CD4-positive, CD25-positive, alpha-beta regulatory T cell (primary cell): Measurements from ENCODE around the gene TMEM100. TPM values are rescaled to one million over a fixed set of nuclear protein-coding genes. Genes with fewer than 3 reads are reported as not detected.

Experiments
- ATAC-seq, 2 donors: fragments of 150-1000 bp; cut with Tn5 transposase; one replicate each; pipeline ENCODE4 v1.10.0; 2021; ENCODE audit warnings: low read depth in 2 of 2, moderate number of reproducible peaks in 2 of 2, moderate library complexity in 1 of 2
- DNase-seq, 3 donors: peaks; one replicate each; pipeline versions ENCODE4 v3.0.0 to v3.0.0-alpha.2; 2012 to 2022; ENCODE audit warnings: mixed read lengths in 1 of 3
- H3K27ac ChIP-seq: one replicate; pipeline ENCODE4 v1.7.0; 2013; ENCODE audit warnings: mild to moderate bottlenecking, low read length; ENCODE audit not compliant: insufficient read depth, poor library complexity, severe bottlenecking
- H3K27me3 ChIP-seq: one replicate; pipeline ENCODE4 v1.7.0; 2013; ENCODE audit warnings: low read length; ENCODE audit not compliant: control insufficient read depth, insufficient read depth
- H3K36me3 ChIP-seq: one replicate; pipeline ENCODE4 v1.7.0; 2013; ENCODE audit warnings: mild to moderate bottlenecking, low read length, moderate library complexity; ENCODE audit not compliant: control insufficient read depth, insufficient read depth
- H3K4me1 ChIP-seq: 2 replicates; pipeline ENCODE4 v1.7.0; 2013; ENCODE audit warnings: mild to moderate bottlenecking, low read length; ENCODE audit not compliant: insufficient read depth, control insufficient read depth, poor library complexity, severe bottlenecking
- H3K4me3 ChIP-seq: one replicate; pipeline ENCODE4 v1.7.0; 2013; ENCODE audit warnings: low read depth, mild to moderate bottlenecking, low read length, moderate library complexity
- H3K9me3 ChIP-seq, 2 experiments: 1 replicate in 1 of 2; 2 replicates in 1 of 2; pipeline ENCODE4 v1.7.0; 2013; ENCODE audit warnings: low read length in 2 of 2, mild to moderate bottlenecking in 1 of 2, moderate library complexity in 1 of 2; ENCODE audit not compliant: control insufficient read depth in 2 of 2
- H3K27ac Mint-ChIP-seq, 3 donors: one replicate each; pipeline ENCODE4 v1.8.0; 2020 to 2022; ENCODE audit warnings: mild to moderate bottlenecking in 3 of 3, mixed read lengths in 3 of 3, moderate library complexity in 2 of 3
- H3K27me3 Mint-ChIP-seq: one replicate; pipeline ENCODE4 v1.8.0; 2022; ENCODE audit warnings: mild to moderate bottlenecking, mixed read lengths
- H3K36me3 Mint-ChIP-seq: one replicate; pipeline ENCODE4 v1.8.0; 2020; ENCODE audit warnings: mixed read lengths
- H3K4me1 Mint-ChIP-seq, 4 donors: one replicate each; pipeline ENCODE4 v1.8.0; 2020 to 2022; ENCODE audit warnings: mixed read lengths in 4 of 4, mild to moderate bottlenecking in 1 of 4
- H3K4me3 Mint-ChIP-seq, 4 donors: one replicate each; pipeline ENCODE4 v1.8.0; 2020 to 2022; ENCODE audit warnings: mild to moderate bottlenecking in 4 of 4, mixed read lengths in 4 of 4, moderate library complexity in 3 of 4
- H3K9me3 Mint-ChIP-seq, 7 donors: one replicate each; pipeline ENCODE4 v1.8.0; 2020 to 2022; ENCODE audit warnings: mixed read lengths in 7 of 7, mild to moderate bottlenecking in 3 of 7, moderate library complexity in 2 of 7
- polyA plus RNA-seq, 4 donors: library from polyadenylated mRNA; unstranded; fragments of 300-500 nt; fragmentation: Illumina TruSeq; gene quantifications; one replicate each; pipeline ENCODE4 v1.2.3, GENCODE V29; 2021
- total RNA-seq: library from RNA; stranded (reverse); gene quantifications from one replicate; pipeline ENCODE4 v1.2.3, GENCODE V29; 2022

The TMEM100 gene
- total and polyA plus RNA-seq, 5 donors from 2014 or later = not detected

GRCh38 chr17:55742272-55743102 lies 19.8 kb upstream of the TMEM100 start:
- Mint-ChIP-seq H3K9me3 (peaks cover 0 to 1% (median 0%) of the 10 kb centered on the region in 7 donors), H3K4me1 (peaks cover 0 to 4% (median 0%) of the 10 kb centered on the region in 4 donors), H3K27me3 (peaks cover 47% of the 10 kb centered on the region), H3K4me3 (no peak overlapping the region), H3K27ac (no peak overlapping the region), H3K36me3 (no peaks in the 10 kb centered on the region)
- no peak overlapping the region for H3K27ac ChIP-seq
- no peaks in the 10 kb centered on the region for H3K4me1 ChIP-seq
- H3K4me3 ChIP-seq = no peak overlapping the region
- H3K27me3 ChIP-seq = peaks cover 18% of the 10 kb centered on the region
- DNase-seq (no peak), ATAC-seq (no peak)
- H3K36me3 ChIP-seq = no peaks in the 10 kb centered on the region
- H3K9me3 ChIP-seq = no peaks in the 10 kb centered on the region

- Mint-ChIP-seq H3K36me3 (no peaks in the 10 kb centered on the region), H3K27ac (no peak overlapping the region), H3K27me3 (peaks cover 38% of the 10 kb centered on the region), H3K4me3 (no peak overlapping the region), H3K4me1 (peaks cover 0 to 4% (median 0%) of the 10 kb centered on the region in 4 donors), H3K9me3 (peaks cover 0 to 1% (median 0%) of the 10 kb centered on the region in 7 donors)
- ATAC-seq (no peak), DNase-seq (no peak)
- H3K4me1 ChIP-seq = no peaks in the 10 kb centered on the region
- H3K4me3 ChIP-seq = no peak overlapping the region
- no peaks in the 10 kb centered on the region for H3K9me3 ChIP-seq
- H3K27me3 ChIP-seq = peaks cover 16% of the 10 kb centered on the region
- H3K27ac ChIP-seq = no peak overlapping the region
- H3K36me3 ChIP-seq = no peaks in the 10 kb centered on the region
Observed at GRCh38 chr17:55741356-55741700, 18.7 kb upstream of the TMEM100 start.

- no peak for ATAC-seq
- no peak overlapping the region for H3K4me3 ChIP-seq
- Mint-ChIP-seq H3K36me3 (no peaks in the 10 kb centered on the region), H3K27me3 (peaks cover 32% of the 10 kb centered on the region), H3K9me3 (peaks cover 0 to 1% (median 0%) of the 10 kb centered on the region in 7 donors), H3K27ac (no peak overlapping the region), H3K4me3 (no peak overlapping the region), H3K4me1 (peaks cover 0 to 5% (median 0%) of the 10 kb centered on the region in 4 donors)
- H3K4me1 ChIP-seq = no peaks in the 10 kb centered on the region
- H3K36me3 ChIP-seq = no peaks in the 10 kb centered on the region
- H3K27me3 ChIP-seq = peaks cover 14% of the 10 kb centered on the region
- DNase-seq = no peak
- no peaks in the 10 kb centered on the region for H3K9me3 ChIP-seq
- no peak overlapping the region for H3K27ac ChIP-seq
Observed at GRCh38 chr17:55740511-55741355, 18.1 kb upstream of the TMEM100 start.

- H3K27ac Mint-ChIP-seq = no peak overlapping the region
- Histone ChIP-seq H3K36me3 (no peaks in the 10 kb centered on the region), H3K27ac (no peak overlapping the region), H3K4me3 (no peak overlapping the region), H3K4me1 (no peaks in the 10 kb centered on the region), H3K27me3 (peaks cover 8% of the 10 kb centered on the region), H3K9me3 (no peaks in the 10 kb centered on the region)
- ATAC-seq = no peak
- no peaks in the 10 kb centered on the region for H3K36me3 Mint-ChIP-seq
- H3K27me3 Mint-ChIP-seq = peaks cover 21% of the 10 kb centered on the region
- no peak for DNase-seq
- no peak overlapping the region for H3K4me3 Mint-ChIP-seq
- peaks cover 0 to 19% (median 0%) of the 10 kb centered on the region in 4 donors for H3K4me1 Mint-ChIP-seq
- peaks cover 0 to 1% (median 0%) of the 10 kb centered on the region in 7 donors for H3K9me3 Mint-ChIP-seq
Observed at GRCh38 chr17:55737976-55738501, 15.4 kb upstream of the TMEM100 start.

- H3K36me3 Mint-ChIP-seq = no peaks in the 10 kb centered on the region
- H3K4me3 ChIP-seq = no peak overlapping the region
- no peaks in the 10 kb centered on the region for H3K36me3 ChIP-seq
- ATAC-seq (no peak), DNase-seq (peak in 2 of 3 donors; percentile 24 to 58)
- H3K9me3 ChIP-seq = no peaks in the 10 kb centered on the region
- no peaks in the 10 kb centered on the region for H3K9me3 Mint-ChIP-seq
- H3K27ac ChIP-seq = no peak overlapping the region
- H3K4me3 Mint-ChIP-seq = no peak overlapping the region
- no peaks in the 10 kb centered on the region for H3K4me1 ChIP-seq
- peaks cover 5% of the 10 kb centered on the region for H3K27me3 ChIP-seq
- H3K27me3 Mint-ChIP-seq = peaks cover 11% of the 10 kb centered on the region
- H3K4me1 Mint-ChIP-seq = peaks cover 0 to 19% (median 0%) of the 10 kb centered on the region in 4 donors
- no peak overlapping the region for H3K27ac Mint-ChIP-seq
Observed at GRCh38 chr17:55735731-55736405, 13.2 kb upstream of the TMEM100 start.

GRCh38 chr17:55734128-55734781 lies 11.6 kb upstream of the TMEM100 start:
- H3K27me3 ChIP-seq = peaks cover 6% of the 10 kb centered on the region

More at GRCh38 chr17:55734128-55734781, 11.6 kb upstream of the TMEM100 start:
- no peaks in the 10 kb centered on the region for H3K9me3 ChIP-seq
- Mint-ChIP-seq H3K9me3 (no peaks in the 10 kb centered on the region), H3K27me3 (peaks cover 10% of the 10 kb centered on the region), H3K36me3 (no peaks in the 10 kb centered on the region), H3K4me1 (peaks cover 0 to 19% (median 0%) of the 10 kb centered on the region in 4 donors), H3K4me3 (no peak overlapping the region), H3K27ac (no peak overlapping the region)
- no peak overlapping the region for H3K4me3 ChIP-seq
- DNase-seq (peak in 1 of 3 donors; percentile 2), ATAC-seq (no peak)
- H3K4me1 ChIP-seq = no peaks in the 10 kb centered on the region
- H3K36me3 ChIP-seq = no peaks in the 10 kb centered on the region
- H3K27ac ChIP-seq = no peak overlapping the region
